Ascending aorta (tissue), 2 donors: ENCODE data around the gene SOX13. TPM values are rescaled to one million over a fixed set of nuclear protein-coding genes. Genes with fewer than 3 reads are reported as not detected.

Experiments
- DNase-seq, 2 donors: peaks; one replicate each; pipeline ENCODE4 v3.0.0-alpha.2; 2019; ENCODE audit warnings: low spot score in 2 of 2
- H3K27ac ChIP-seq, 2 donors: fragments of 200-600 bp; sonication (generic); one replicate each; pipeline ENCODE4 v1.5.1; 2016 to 2017; ENCODE audit warnings: mild to moderate bottlenecking in 1 of 2
- H3K27me3 ChIP-seq: fragments of 200-600 bp; sonication (generic); one replicate; pipeline ENCODE4 v1.5.1; 2017
- H3K36me3 ChIP-seq, 2 donors: fragments of 200-600 bp; sonication (generic); one replicate each; pipeline ENCODE4 v1.5.1; 2016
- H3K4me1 ChIP-seq, 2 donors: fragments of 200-600 bp; sonication (generic); one replicate each; pipeline ENCODE4 v1.5.1; 2016 to 2017; ENCODE audit warnings: mild to moderate bottlenecking in 1 of 2
- H3K4me3 ChIP-seq, 2 donors: fragments of 200-600 bp; sonication (generic); one replicate each; pipeline ENCODE4 v1.5.1; 2016 to 2017; ENCODE audit warnings: mild to moderate bottlenecking in 1 of 2
- H3K9me3 ChIP-seq, 2 donors: fragments of 200-600 bp; sonication (generic); one replicate each; pipeline ENCODE4 v1.5.1; 2016
- intact Hi-C: fragments of 100-400 bp; cut with DNase I; formaldehyde crosslinking; loops from one replicate; pipeline ENCODE4 v1.15.1; 2023
- total RNA-seq: library from RNA; depleted of rRNA; stranded (reverse); fragments of >200 nt; gene quantifications from one replicate; pipeline ENCODE4 v1.1.0, GENCODE V29; 2016
- TF ChIP-seq, protein P1 (sequence below), 3 experiments: fragments of 200-600 bp in 2 of 3; fragments of 450-650 bp in 1 of 3; sonication (generic) in 2 of 3; IDR thresholded peaks; one replicate each; pipeline ENCODE4 v1.5.1; 2016 to 2019; ENCODE audit warnings: antibody characterized with exemption in 3 of 3, mild to moderate bottlenecking in 1 of 3, moderate library complexity in 1 of 3

Gene SOX13
- total RNA-seq, 1 donor from 2014 or later: 70.1 TPM

DNA sequence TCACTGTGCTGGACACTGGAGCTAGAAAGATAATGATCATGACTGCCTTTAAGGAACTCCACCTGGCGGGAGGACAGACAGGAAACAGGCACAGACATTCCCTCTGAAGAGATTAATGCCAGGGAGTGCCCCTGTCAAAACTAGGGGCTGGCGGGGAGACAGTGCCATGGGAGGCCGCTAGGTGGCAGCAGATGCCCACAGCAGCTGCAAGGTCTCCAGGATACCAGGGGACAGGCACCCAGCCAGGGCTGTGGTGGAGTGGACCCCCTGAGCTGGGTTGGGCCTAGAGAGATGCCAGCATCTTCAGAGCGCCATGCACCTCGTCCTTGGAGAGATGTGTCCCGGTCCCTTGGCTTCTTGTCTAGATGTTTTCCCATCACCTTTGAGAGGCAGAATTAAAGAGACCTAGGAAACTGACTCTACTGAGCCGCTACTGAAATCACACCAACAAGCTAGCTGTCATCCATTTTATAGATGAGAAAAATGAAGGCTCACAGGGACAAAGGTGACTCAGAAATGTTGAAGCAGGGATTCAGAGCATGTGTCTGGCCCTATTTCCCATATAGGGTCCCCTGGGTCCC is 89.7 kb downstream of the SOX13 start:
- no peak overlapping the region for H3K27ac ChIP-seq
- peak in 1 of 2 donors; percentile 84 for DNase-seq
- no peaks in the 10 kb centered on the region for H3K27me3 ChIP-seq
- no peak overlapping the region for H3K4me3 ChIP-seq
- H3K4me1 ChIP-seq: no peaks in the 10 kb centered on the region
- H3K36me3 ChIP-seq: no peaks in the 10 kb centered on the region
- intact Hi-C loops: loop anchor here (1.0 to 2.0 kb wide), 2 partner anchors 44 to 201 kb away; no protein-coding TSS in a partner anchor
- TF ChIP-seq, protein P1, sequence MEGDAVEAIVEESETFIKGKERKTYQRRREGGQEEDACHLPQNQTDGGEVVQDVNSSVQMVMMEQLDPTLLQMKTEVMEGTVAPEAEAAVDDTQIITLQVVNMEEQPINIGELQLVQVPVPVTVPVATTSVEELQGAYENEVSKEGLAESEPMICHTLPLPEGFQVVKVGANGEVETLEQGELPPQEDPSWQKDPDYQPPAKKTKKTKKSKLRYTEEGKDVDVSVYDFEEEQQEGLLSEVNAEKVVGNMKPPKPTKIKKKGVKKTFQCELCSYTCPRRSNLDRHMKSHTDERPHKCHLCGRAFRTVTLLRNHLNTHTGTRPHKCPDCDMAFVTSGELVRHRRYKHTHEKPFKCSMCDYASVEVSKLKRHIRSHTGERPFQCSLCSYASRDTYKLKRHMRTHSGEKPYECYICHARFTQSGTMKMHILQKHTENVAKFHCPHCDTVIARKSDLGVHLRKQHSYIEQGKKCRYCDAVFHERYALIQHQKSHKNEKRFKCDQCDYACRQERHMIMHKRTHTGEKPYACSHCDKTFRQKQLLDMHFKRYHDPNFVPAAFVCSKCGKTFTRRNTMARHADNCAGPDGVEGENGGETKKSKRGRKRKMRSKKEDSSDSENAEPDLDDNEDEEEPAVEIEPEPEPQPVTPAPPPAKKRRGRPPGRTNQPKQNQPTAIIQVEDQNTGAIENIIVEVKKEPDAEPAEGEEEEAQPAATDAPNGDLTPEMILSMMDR (IDR thresholded peaks at IDR 0.05): peak; percentile 87 to 99 (median 92)
- no peaks in the 10 kb centered on the region for H3K9me3 ChIP-seq

DNA sequence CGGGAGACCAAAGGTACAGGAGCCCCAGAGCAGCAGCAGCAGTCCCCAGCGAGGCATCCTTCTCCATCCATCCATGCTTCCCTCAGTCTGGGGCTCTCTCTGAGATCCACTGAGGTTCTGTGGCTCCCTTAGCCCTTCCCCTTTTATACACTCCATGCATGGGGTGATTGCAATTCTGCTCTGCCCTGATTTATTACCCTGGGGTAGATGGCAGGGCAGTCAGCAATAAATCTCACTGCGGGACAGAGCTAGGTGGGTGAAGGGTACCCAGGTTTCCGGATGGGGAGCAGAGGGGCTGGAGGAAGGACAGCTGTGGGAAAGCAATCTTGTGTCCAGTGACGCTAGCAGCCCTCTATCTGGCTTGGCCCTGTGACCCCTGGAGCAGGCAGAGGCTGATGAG is 93.3 kb downstream of the SOX13 start, which contains the start of gene REN:
Gene REN (minus strand): TSS at position 119 of the 400 bp plus-strand sequence. CDS start 44 bp downstream, at position 75.
- Histone ChIP-seq H3K4me1 (no peaks in the 10 kb centered on the region), H3K27me3 (no peaks in the 10 kb centered on the region), H3K4me3 (no peak within 1 kb of the TSS), H3K27ac (no peak within 1 kb of the TSS), H3K9me3 (peaks cover 3 to 25% of the 10 kb centered on the region in 2 donors), H3K36me3 (no peaks in the 10 kb centered on the region)
- intact Hi-C loops: no loop called here
- no peak for DNase-seq
- TF ChIP-seq, protein P1 (IDR thresholded peaks at IDR 0.05): no peak

DNA sequence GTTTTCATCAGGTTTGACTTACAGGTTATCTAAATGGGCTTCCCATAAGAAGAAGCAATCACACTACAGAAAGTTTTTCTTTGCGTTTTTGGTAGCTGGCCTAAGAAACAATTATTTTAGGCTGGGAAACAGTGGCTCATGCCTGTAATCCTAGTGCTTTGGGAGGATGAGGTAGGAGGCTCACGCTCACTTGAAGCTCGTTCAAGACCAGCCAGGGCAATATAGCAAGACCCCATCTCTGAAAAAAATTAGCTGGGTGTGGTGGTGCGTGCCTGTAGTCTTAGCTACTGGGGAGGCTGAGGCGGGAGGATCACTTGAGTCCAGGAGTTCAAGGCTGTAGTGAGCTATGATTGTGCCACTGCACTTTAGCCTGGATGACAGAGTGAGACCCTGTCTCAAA is 94.8 kb downstream of the SOX13 start:
- Histone ChIP-seq H3K4me1 (no peaks in the 10 kb centered on the region), H3K27ac (no peak overlapping the region), H3K4me3 (no peak overlapping the region), H3K27me3 (no peaks in the 10 kb centered on the region), H3K9me3 (peaks cover 3 to 25% of the 10 kb centered on the region in 2 donors), H3K36me3 (no peaks in the 10 kb centered on the region)
- DNase-seq: no peak
- intact Hi-C loops: no loop called here
- TF ChIP-seq, protein P1 (IDR thresholded peaks at IDR 0.05): no peak

DNA sequence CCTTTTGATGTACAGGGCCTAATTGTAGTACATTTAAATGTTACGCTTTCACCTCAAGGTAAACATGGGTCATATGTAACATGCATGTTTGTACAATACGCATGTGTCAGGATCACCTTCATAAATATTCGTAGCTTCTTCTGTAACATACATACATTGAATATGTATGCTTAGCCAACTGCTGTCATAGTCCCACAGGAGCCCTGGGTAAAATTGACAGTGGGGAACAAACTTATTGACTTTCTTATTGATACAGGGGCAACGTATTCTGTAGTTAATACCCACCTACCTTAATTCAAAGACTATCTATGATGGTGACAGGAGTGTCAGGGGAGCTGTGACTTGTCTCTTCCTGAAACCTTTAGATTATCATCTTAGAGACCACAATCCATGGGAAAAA is 96.9 kb downstream of the SOX13 start:
- H3K4me3 ChIP-seq: no peak overlapping the region
- DNase-seq: no peak
- H3K36me3 ChIP-seq: no peaks in the 10 kb centered on the region
- H3K27me3 ChIP-seq: no peaks in the 10 kb centered on the region
- H3K4me1 ChIP-seq: no peaks in the 10 kb centered on the region
- H3K9me3 ChIP-seq: peaks cover 3 to 25% of the 10 kb centered on the region in 2 donors
- H3K27ac ChIP-seq: no peak overlapping the region
- intact Hi-C loops: no loop called here
- TF ChIP-seq, protein P1 (IDR thresholded peaks at IDR 0.05): no peak

DNA sequence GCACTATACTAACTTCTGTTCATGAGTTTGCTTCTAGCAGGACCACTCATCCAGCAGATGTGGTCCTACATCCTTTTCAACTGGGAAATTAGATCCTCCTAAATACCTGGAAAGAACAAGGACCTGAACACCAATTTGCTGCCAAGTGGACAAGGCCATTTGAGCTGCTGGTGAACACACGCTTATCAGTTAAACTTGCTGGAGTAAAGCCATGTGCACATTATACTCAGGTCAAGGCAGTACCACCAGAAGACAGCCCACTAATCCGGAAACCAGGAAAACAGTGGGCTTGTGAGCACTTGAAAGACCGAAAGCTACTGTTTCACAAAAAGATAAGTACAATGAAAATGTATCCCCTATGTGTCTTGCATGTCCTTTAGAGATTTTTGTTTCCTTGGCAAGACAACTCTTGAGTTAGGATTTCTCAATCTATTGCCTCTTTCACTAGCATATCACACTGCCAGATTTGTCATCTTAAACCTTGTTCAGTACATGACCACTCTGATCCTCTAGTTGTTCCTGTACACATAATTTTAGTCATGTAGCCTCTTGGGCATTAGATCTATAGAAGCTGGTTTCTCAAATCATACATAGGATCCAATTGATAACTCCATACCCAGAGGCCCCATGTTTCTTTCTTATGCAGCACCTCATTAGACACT is 97.7 kb downstream of the SOX13 start:
- no peak for DNase-seq
- Histone ChIP-seq H3K4me3 (no peak overlapping the region), H3K27me3 (no peaks in the 10 kb centered on the region), H3K9me3 (peaks cover 3 to 25% of the 10 kb centered on the region in 2 donors), H3K36me3 (no peaks in the 10 kb centered on the region), H3K4me1 (no peaks in the 10 kb centered on the region), H3K27ac (no peak overlapping the region)
- TF ChIP-seq, protein P1 (IDR thresholded peaks at IDR 0.05): no peak
- intact Hi-C loops: no loop called here
